ENCODE measurements around the gene NOTCH2.

GRCh38 chr1:119884711-119885110, 184.8 kb downstream of the NOTCH2 start:
- no peak for TF ChIP-seq CTCF (IDR thresholded peaks at IDR 0.05)
- no peak for TF ChIP-seq POLR2A (IDR thresholded peaks at IDR 0.05)

Measured in esophagus squamous epithelium (tissue), 4 donors.